ENCODE measurements around the gene CLCNKA. TPM values are rescaled to one million over a fixed set of nuclear protein-coding genes. Genes with fewer than 3 reads are reported as not detected.

CLCNKA gene
- total RNA-seq, 1 experiment from 2014 or later, result 1.5 TPM

DNA sequence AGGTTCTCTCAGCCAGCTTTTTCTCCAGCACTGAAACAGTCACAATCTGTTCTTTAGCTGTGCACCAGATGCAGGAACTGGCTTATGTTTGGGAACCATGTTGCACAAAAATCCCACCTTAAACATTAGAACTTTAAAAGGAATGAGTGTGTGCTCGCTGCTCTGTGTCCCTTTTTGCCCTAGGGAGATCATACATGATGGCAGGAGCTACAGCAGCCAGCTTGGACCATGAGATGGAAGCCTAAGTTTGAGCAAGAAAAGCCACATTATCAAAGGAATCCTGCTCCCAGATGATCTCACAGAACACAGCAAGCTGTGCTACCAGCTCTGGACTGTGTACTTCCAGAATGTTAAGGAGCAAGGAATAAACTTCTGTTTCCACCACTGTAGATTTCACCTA lies 49.4 kb upstream of the CLCNKA start (continued):
- TF ChIP-seq, protein P1, sequence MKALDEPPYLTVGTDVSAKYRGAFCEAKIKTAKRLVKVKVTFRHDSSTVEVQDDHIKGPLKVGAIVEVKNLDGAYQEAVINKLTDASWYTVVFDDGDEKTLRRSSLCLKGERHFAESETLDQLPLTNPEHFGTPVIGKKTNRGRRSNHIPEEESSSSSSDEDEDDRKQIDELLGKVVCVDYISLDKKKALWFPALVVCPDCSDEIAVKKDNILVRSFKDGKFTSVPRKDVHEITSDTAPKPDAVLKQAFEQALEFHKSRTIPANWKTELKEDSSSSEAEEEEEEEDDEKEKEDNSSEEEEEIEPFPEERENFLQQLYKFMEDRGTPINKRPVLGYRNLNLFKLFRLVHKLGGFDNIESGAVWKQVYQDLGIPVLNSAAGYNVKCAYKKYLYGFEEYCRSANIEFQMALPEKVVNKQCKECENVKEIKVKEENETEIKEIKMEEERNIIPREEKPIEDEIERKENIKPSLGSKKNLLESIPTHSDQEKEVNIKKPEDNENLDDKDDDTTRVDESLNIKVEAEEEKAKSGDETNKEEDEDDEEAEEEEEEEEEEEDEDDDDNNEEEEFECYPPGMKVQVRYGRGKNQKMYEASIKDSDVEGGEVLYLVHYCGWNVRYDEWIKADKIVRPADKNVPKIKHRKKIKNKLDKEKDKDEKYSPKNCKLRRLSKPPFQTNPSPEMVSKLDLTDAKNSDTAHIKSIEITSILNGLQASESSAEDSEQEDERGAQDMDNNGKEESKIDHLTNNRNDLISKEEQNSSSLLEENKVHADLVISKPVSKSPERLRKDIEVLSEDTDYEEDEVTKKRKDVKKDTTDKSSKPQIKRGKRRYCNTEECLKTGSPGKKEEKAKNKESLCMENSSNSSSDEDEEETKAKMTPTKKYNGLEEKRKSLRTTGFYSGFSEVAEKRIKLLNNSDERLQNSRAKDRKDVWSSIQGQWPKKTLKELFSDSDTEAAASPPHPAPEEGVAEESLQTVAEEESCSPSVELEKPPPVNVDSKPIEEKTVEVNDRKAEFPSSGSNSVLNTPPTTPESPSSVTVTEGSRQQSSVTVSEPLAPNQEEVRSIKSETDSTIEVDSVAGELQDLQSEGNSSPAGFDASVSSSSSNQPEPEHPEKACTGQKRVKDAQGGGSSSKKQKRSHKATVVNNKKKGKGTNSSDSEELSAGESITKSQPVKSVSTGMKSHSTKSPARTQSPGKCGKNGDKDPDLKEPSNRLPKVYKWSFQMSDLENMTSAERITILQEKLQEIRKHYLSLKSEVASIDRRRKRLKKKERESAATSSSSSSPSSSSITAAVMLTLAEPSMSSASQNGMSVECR (CRISPR knock-in tag; IDR thresholded peaks at IDR 0.05; ENCODE audit: borderline replicate concordance), result no peak
- no peak for TF ChIP-seq NFATC4 (CRISPR knock-in tag; IDR thresholded peaks at IDR 0.05)

- no peak for ATAC-seq
Observed at GRCh38 chr1:15973772-15974171, 48.1 kb upstream of the CLCNKA start.

DNA sequence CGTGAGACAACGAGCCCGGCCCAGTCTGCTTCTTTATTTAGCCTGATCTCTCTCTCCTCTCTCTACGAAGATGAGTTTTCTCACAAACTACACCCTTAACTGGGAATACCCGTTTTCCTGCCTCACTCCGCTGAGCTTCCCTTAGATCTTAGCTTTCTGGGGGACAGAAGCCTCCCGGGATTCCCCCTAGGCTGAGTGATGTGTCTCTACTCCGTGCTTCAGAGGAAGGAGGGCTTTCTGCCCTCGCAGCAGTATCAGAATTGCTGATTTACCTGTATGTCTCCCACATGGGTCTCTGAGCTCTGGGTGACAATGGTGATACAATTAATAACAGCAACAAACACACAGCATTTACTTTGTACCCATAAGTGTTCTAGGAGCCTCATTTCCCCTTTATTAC lies 47.0 kb upstream of the CLCNKA start:
- POLR2A ChIA-PET, result no interaction called here
- Mint-ChIP-seq H3K36me3 (peaks cover 23% of the 10 kb centered on the region), H3K27me3 (ENCODE audit: low read depth) (no peaks in the 10 kb centered on the region; the same call in 1 of the 2 replicates), H3K4me3 (peak overlapping the region; percentile 89), H3K4me1 (peaks cover 12% of the 10 kb centered on the region), H3K27ac (peak overlapping the region; percentile 25; the same call in 1 of the 2 replicates), H3K9me3 (peaks cover 13% of the 10 kb centered on the region)
- CTCF ChIA-PET, result interaction anchor here (0.6 to 3.1 kb wide), 24 partner anchors 10 to 443 kb away, joined by 3 to 19 read pairs (median 4); partner anchors contain the start of genes FAM131C, SPEN and SRARP
- ATAC-seq (no peak), DNase-seq (ENCODE audit: low spot score) (no peak)
- TF ChIP-seq ATF6 (CRISPR knock-in tag; IDR thresholded peaks at IDR 0.05), result no peak
- TF ChIP-seq ZNF263 (CRISPR knock-in tag; IDR thresholded peaks at IDR 0.05; ENCODE audit: low read depth), result no peak
- TF ChIP-seq, protein P2, sequence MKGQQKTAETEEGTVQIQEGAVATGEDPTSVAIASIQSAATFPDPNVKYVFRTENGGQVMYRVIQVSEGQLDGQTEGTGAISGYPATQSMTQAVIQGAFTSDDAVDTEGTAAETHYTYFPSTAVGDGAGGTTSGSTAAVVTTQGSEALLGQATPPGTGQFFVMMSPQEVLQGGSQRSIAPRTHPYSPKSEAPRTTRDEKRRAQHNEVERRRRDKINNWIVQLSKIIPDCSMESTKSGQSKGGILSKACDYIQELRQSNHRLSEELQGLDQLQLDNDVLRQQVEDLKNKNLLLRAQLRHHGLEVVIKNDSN (CRISPR knock-in tag; IDR thresholded peaks at IDR 0.05), result no peak
- TF ChIP-seq EMX1 (CRISPR knock-in tag; IDR thresholded peaks at IDR 0.05), result no peak
- TF ChIP-seq MAX (CRISPR knock-in tag; IDR thresholded peaks at IDR 0.05), result no peak
- no peak for TF ChIP-seq RORB (CRISPR knock-in tag; IDR thresholded peaks at IDR 0.05)
- no peak for TF ChIP-seq ZNF138 (CRISPR knock-in tag; conservative IDR thresholded peaks at IDR 0.05)

More at GRCh38 chr1:15973772-15974171, 48.1 kb upstream of the CLCNKA start:
- Mint-ChIP-seq H3K9me3 (peaks cover 17% of the 10 kb centered on the region), H3K36me3 (peaks cover 31% of the 10 kb centered on the region), H3K27me3 (ENCODE audit: low read depth) (no peaks in the 10 kb centered on the region; the same call in 1 of the 2 replicates), H3K4me3 (no peak overlapping the region), H3K27ac (no peak overlapping the region), H3K4me1 (peaks cover 12% of the 10 kb centered on the region)
- ChIA-PET CTCF (interaction anchor here (0.7 kb wide), 1 partner anchor 38 kb away, joined by 3 read pairs; no protein-coding TSS in a partner anchor), POLR2A (no interaction called here)
- TF ChIP-seq ZNF121 (CRISPR knock-in tag; IDR thresholded peaks at IDR 0.05) (peak; percentile 58; the same call in 1 of the 2 replicates), ZNF232 (CRISPR knock-in tag; IDR thresholded peaks at IDR 0.05) (no peak), ESRRA (CRISPR knock-in tag; IDR thresholded peaks at IDR 0.05; ENCODE audit: borderline replicate concordance) (no peak)
- TF ChIP-seq, protein P3, sequence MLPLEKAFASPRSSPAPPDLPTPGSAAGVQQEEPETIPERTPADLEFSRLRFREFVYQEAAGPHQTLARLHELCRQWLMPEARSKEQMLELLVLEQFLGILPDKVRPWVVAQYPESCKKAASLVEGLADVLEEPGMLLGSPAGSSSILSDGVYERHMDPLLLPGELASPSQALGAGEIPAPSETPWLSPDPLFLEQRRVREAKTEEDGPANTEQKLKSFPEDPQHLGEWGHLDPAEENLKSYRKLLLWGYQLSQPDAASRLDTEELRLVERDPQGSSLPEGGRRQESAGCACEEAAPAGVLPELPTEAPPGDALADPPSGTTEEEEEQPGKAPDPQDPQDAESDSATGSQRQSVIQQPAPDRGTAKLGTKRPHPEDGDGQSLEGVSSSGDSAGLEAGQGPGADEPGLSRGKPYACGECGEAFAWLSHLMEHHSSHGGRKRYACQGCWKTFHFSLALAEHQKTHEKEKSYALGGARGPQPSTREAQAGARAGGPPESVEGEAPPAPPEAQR (CRISPR knock-in tag; IDR thresholded peaks at IDR 0.05), result no peak
- TF ChIP-seq, protein P4, sequence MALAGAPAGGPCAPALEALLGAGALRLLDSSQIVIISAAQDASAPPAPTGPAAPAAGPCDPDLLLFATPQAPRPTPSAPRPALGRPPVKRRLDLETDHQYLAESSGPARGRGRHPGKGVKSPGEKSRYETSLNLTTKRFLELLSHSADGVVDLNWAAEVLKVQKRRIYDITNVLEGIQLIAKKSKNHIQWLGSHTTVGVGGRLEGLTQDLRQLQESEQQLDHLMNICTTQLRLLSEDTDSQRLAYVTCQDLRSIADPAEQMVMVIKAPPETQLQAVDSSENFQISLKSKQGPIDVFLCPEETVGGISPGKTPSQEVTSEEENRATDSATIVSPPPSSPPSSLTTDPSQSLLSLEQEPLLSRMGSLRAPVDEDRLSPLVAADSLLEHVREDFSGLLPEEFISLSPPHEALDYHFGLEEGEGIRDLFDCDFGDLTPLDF (CRISPR knock-in tag; IDR thresholded peaks at IDR 0.05), result no peak
- no peak for DNase-seq (ENCODE audit: low spot score)
